ENCODE results near the gene KCTD14. TPM values are rescaled to one million over a fixed set of nuclear protein-coding genes. Genes with fewer than 3 reads are reported as not detected.

KCTD14 gene
- total and polyA plus RNA-seq, 9 of the 15 experiments (the other 6 are each of a cell fraction or from before 2014, with no cell fraction given): 0.04 to 0.30 (median 0.11) TPM; not detected in 2

- no peak for TF ChIP-seq PATZ1 (CRISPR knock-in tag; IDR thresholded peaks at IDR 0.05; ENCODE audit: borderline replicate concordance)
- no peak for TF ChIP-seq SNIP1 (IDR thresholded peaks at IDR 0.05; ENCODE audit: low read depth)
- TF ChIP-seq NFE2L1 (tag; IDR thresholded peaks at IDR 0.05; ENCODE audit: borderline replicate concordance, low read depth): no peak
- TF ChIP-seq CREBBP (IDR thresholded peaks at IDR 0.05; ENCODE audit: low read depth, low read length): no peak
- no peak for TF ChIP-seq TRIM25 (IDR thresholded peaks at IDR 0.05; ENCODE audit: borderline replicate concordance)
- no peak for TF ChIP-seq ZBTB40 (IDR thresholded peaks at IDR 0.05)
- TF ChIP-seq ZBTB40 (CRISPR knock-in tag; IDR thresholded peaks at IDR 0.05): no peak
- TF ChIP-seq TFE3 (CRISPR knock-in tag; IDR thresholded peaks at IDR 0.05): no peak
- TF ChIP-seq ZBTB26 (CRISPR knock-in tag; IDR thresholded peaks at IDR 0.05): no peak
- no peak for TF ChIP-seq SMAD2 (IDR thresholded peaks at IDR 0.05; ENCODE audit: low read depth, low read length)
- TF ChIP-seq LARP7 (IDR thresholded peaks at IDR 0.05): no peak
Observed at GRCh38 chr11:78040691-78041379, 17.8 kb upstream of the KCTD14 start (continued).
